Activated naive CD4-positive, alpha-beta T cell treated with anti-CD3 and anti-CD28 coated beads, Interleukin-2, amount 50 U/mL, for 24 hours (primary cell): Measurements from ENCODE around the gene TMEM183A.

ENCODE experiments used
- H3K27ac Mint-ChIP-seq: one replicate; pipeline ENCODE4 v1.8.0; 2021; ENCODE audit warnings: mild to moderate bottlenecking, mixed read lengths
- H3K27me3 Mint-ChIP-seq: one replicate; pipeline ENCODE4 v1.8.0; 2021; ENCODE audit warnings: mixed read lengths
- H3K36me3 Mint-ChIP-seq: one replicate; pipeline ENCODE4 v1.8.0; 2021; ENCODE audit warnings: mixed read lengths
- H3K4me1 Mint-ChIP-seq: one replicate; pipeline ENCODE4 v1.8.0; 2021; ENCODE audit warnings: mixed read lengths
- H3K4me3 Mint-ChIP-seq: one replicate; pipeline ENCODE4 v1.8.0; 2021; ENCODE audit warnings: mild to moderate bottlenecking, mixed read lengths
- H3K9me3 Mint-ChIP-seq: one replicate; pipeline ENCODE4 v1.8.0; 2021; ENCODE audit warnings: mixed read lengths

Gene TMEM183A

DNA sequence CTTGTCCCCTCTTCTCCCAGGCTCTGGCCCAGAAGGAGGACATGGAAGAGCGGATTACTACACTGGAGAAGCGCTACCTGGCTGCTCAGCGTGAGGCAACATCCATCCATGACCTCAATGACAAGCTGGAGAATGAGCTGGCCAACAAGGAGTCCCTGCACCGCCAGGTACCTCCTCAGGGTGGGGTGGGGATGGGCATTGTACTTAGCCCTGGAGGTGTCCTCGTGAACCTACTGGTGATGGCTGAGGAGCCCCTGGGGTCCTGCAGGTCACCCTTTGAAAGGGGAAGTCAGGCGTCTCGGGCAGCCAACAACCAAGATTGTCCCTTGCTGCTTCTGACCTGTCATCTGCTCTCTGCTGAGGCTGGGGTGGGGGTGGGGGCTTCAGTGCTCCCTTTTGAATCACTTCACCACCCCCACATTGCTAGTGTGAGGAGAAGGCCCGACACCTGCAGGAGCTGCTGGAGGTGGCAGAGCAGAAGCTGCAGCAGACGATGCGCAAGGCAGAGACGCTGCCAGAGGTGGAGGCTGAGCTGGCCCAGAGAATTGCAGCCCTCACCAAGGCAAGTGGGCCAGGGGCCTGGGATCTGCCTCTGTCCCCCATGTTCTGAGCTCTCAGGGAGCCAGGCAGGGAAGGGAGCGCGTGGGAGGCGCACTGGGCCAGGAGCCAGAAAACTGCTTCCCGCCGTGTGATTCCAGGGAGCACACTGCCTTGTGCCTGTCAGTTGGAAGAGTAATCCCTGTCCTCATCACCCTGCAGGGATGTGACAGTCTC is 38.8 kb downstream of the TMEM183A start:
- H3K9me3 Mint-ChIP-seq = no peaks in the 10 kb centered on the region
- no peak overlapping the region for H3K4me3 Mint-ChIP-seq
- no peaks in the 10 kb centered on the region for H3K36me3 Mint-ChIP-seq
- H3K27ac Mint-ChIP-seq = no peak overlapping the region
- H3K4me1 Mint-ChIP-seq = no peaks in the 10 kb centered on the region
- no peaks in the 10 kb centered on the region for H3K27me3 Mint-ChIP-seq

DNA sequence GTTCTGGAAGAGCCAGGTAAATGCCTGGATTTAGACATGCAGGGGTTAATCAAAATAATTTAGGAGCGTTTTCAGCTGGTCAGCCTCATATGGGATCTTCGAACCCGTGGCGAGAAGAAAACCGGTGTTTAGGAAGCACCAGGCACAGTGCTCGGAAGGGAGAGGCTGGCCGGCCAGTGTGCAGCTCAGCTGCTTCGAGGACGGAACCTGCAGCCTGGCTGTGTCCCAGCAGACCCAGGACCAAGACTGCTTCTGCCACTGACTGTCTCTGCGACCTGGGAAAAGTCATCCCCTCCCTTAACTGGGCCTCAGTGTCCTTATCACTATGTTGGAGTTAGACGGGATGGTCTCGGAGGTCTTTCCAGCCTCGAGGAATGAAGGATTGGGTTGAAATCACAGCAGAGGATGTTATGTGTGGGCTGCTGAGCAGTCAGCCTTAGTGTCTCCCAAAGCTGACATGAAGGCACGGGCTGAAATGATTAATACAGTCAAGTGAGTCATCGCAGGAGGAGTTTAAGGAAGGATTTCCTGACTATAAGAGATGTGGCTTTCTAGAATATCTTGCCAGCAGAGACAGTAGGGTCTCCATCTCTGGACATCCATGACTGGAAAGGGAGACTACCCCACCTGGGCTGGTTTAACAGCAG is 39.9 kb downstream of the TMEM183A start:
- no peaks in the 10 kb centered on the region for H3K9me3 Mint-ChIP-seq
- no peak overlapping the region for H3K4me3 Mint-ChIP-seq
- H3K27me3 Mint-ChIP-seq = no peaks in the 10 kb centered on the region
- no peak overlapping the region for H3K27ac Mint-ChIP-seq
- no peaks in the 10 kb centered on the region for H3K36me3 Mint-ChIP-seq
- no peaks in the 10 kb centered on the region for H3K4me1 Mint-ChIP-seq

DNA sequence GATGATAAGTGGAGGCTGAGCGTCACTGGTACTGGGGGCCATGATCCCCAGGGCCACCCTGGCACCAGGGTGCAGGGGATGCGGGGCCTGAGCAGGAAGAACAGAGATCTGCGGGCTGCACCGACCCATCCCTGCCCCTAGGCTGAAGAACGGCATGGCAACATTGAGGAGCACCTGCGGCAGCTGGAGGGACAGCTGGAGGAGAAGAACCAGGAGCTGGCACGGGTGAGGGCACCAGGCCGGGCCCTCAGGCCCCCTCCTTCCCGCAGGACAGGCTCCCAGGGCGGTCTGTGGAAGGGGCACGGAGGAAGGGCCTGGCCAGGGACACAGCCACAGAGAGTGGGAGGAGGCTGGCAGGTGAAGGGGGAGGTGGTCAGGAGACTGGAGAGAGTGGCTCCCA is 40.9 kb downstream of the TMEM183A start:
- no peaks in the 10 kb centered on the region for H3K36me3 Mint-ChIP-seq
- no peak overlapping the region for H3K4me3 Mint-ChIP-seq
- H3K4me1 Mint-ChIP-seq = no peaks in the 10 kb centered on the region
- no peak overlapping the region for H3K27ac Mint-ChIP-seq
- H3K27me3 Mint-ChIP-seq = no peaks in the 10 kb centered on the region
- H3K9me3 Mint-ChIP-seq = no peaks in the 10 kb centered on the region

GRCh38 chr1:203048555-203049051 is 41.4 kb downstream of the TMEM183A start:
- Mint-ChIP-seq H3K9me3 (no peaks in the 10 kb centered on the region), H3K27ac (no peak overlapping the region)

GRCh38 chr1:203049077-203049476 is 41.9 kb downstream of the TMEM183A start:
- no peaks in the 10 kb centered on the region for H3K9me3 Mint-ChIP-seq
- no peaks in the 10 kb centered on the region for H3K27me3 Mint-ChIP-seq
- H3K36me3 Mint-ChIP-seq = no peaks in the 10 kb centered on the region
- no peaks in the 10 kb centered on the region for H3K4me1 Mint-ChIP-seq
- H3K27ac Mint-ChIP-seq = no peak overlapping the region
- H3K4me3 Mint-ChIP-seq = no peak overlapping the region

More at GRCh38 chr1:203048555-203049051, 41.4 kb downstream of the TMEM183A start:
- Mint-ChIP-seq H3K4me3 (no peak overlapping the region), H3K4me1 (no peaks in the 10 kb centered on the region), H3K36me3 (no peaks in the 10 kb centered on the region), H3K27me3 (no peaks in the 10 kb centered on the region)

DNA sequence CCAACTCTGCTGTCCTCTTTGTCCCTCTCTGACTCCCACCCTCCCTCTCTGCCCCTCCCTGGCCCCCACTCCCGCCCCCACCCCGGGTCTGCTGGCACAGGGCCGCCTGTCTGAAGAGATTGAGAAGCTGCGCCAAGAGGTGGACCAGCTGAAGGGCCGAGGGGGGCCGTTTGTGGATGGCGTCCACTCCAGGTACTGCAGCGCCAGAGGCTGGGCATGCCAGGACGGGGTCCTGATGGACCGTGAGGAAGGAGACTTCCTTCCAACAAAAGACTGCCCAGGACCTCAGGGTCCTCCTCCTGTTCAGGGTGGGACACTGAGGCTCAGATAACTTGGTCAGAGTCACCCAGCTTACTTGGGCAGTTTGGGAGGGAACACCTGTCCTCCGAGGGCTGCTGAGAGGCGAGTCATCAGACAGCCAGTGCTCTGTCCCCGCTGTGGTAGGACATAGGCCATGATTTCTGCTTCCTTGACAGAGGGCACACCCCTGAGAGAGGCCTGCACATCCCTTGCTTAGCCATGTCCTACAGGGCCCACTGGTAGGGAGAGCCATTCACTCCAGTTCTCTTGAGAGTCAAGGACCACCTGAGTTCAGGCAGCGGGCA is 42.5 kb downstream of the TMEM183A start:
- H3K9me3 Mint-ChIP-seq = no peaks in the 10 kb centered on the region
- H3K4me3 Mint-ChIP-seq = no peak overlapping the region
- H3K27ac Mint-ChIP-seq = no peak overlapping the region
- no peaks in the 10 kb centered on the region for H3K36me3 Mint-ChIP-seq
- no peaks in the 10 kb centered on the region for H3K27me3 Mint-ChIP-seq
- no peaks in the 10 kb centered on the region for H3K4me1 Mint-ChIP-seq

DNA sequence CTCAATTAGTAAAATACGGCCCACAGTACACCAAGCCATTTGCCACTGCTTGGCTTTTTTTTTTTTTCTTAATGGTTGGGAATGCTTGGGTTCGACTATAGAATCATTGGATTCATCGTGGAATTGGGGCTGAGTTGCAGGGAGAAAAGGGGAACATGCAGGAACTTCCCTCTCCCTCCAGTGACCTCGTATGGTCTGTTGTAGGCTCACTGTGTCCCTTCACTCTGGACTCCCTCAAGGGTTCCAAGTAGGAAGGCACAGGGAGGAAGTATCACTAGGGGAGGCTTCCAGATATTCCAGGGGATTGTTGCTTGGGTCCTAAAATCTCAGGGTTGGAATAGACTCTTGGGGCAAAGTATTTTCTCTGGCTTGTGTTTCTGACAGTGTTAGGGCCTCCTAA is 43.7 kb downstream of the TMEM183A start:
- H3K9me3 Mint-ChIP-seq = no peaks in the 10 kb centered on the region
- no peaks in the 10 kb centered on the region for H3K4me1 Mint-ChIP-seq
- no peak overlapping the region for H3K27ac Mint-ChIP-seq
- no peak overlapping the region for H3K4me3 Mint-ChIP-seq
- no peaks in the 10 kb centered on the region for H3K36me3 Mint-ChIP-seq
- H3K27me3 Mint-ChIP-seq = no peaks in the 10 kb centered on the region

GRCh38 chr1:203051841-203052324 is 44.7 kb downstream of the TMEM183A start:
- H3K9me3 Mint-ChIP-seq = no peaks in the 10 kb centered on the region
- H3K36me3 Mint-ChIP-seq = no peaks in the 10 kb centered on the region
- no peaks in the 10 kb centered on the region for H3K4me1 Mint-ChIP-seq
- H3K4me3 Mint-ChIP-seq = no peak overlapping the region
- H3K27me3 Mint-ChIP-seq = no peaks in the 10 kb centered on the region
- no peak overlapping the region for H3K27ac Mint-ChIP-seq

GRCh38 chr1:203052601-203053000 is 45.4 kb downstream of the TMEM183A start:
- Mint-ChIP-seq H3K27me3 (no peaks in the 10 kb centered on the region), H3K4me3 (no peak overlapping the region), H3K36me3 (no peaks in the 10 kb centered on the region), H3K4me1 (no peaks in the 10 kb centered on the region), H3K9me3 (no peaks in the 10 kb centered on the region), H3K27ac (no peak overlapping the region)

DNA sequence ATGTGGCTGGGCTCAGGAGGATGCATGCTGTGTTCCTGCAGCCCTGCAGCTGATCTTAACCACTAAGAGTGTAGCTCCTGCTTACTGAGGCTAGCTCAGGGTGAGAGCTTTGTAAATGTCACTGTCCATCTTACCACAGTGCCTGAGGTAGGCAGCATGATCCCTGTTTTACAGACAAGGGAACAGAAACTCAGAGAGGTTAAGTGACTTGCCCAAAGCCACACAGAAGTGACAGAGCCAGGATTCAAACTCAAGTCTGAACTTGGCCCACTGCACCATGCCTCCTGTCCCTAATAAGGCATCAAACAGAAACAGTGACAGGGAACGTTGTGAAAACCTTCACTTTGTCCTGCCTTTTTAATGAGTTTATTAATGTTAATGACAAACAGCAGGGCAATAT is 47.0 kb downstream of the TMEM183A start:
- Mint-ChIP-seq H3K27ac (no peak overlapping the region), H3K36me3 (no peaks in the 10 kb centered on the region), H3K4me1 (no peaks in the 10 kb centered on the region), H3K27me3 (no peaks in the 10 kb centered on the region), H3K9me3 (no peaks in the 10 kb centered on the region), H3K4me3 (no peak overlapping the region)

GRCh38 chr1:203054642-203055041 is 47.5 kb downstream of the TMEM183A start:
- no peaks in the 10 kb centered on the region for H3K27me3 Mint-ChIP-seq
- H3K36me3 Mint-ChIP-seq = no peaks in the 10 kb centered on the region
- H3K4me3 Mint-ChIP-seq = no peak overlapping the region

GRCh38 chr1:203055161-203055799 is 48.1 kb downstream of the TMEM183A start:
- H3K27ac Mint-ChIP-seq = no peak overlapping the region
- no peak overlapping the region for H3K4me3 Mint-ChIP-seq
- no peaks in the 10 kb centered on the region for H3K4me1 Mint-ChIP-seq
- H3K27me3 Mint-ChIP-seq = no peaks in the 10 kb centered on the region
- no peaks in the 10 kb centered on the region for H3K9me3 Mint-ChIP-seq
- H3K36me3 Mint-ChIP-seq = no peaks in the 10 kb centered on the region

More at GRCh38 chr1:203054642-203055041, 47.5 kb downstream of the TMEM183A start:
- no peak overlapping the region for H3K27ac Mint-ChIP-seq
- no peaks in the 10 kb centered on the region for H3K9me3 Mint-ChIP-seq
- H3K4me1 Mint-ChIP-seq = no peaks in the 10 kb centered on the region

DNA sequence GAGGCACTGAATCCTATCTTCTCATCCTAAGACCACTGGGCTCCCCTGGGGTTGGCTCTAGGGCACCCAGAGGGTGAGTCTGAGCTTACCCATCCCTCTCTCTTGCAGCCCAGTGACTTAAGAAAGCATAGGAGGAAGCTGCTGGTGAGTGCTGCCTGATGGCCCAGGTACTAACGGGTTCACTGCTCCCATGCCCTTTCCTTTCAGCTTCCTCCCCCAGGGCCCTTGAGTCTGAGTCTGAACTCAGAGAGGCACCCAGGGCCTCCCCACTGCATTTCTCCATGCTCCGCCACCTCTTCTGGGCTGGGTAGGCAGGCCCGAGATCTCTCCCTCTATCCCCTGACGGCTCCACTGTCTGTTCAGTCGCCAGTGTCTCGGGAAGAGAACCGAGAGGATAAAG is 48.8 kb downstream of the TMEM183A start:
- Mint-ChIP-seq H3K27ac (no peak overlapping the region), H3K27me3 (no peaks in the 10 kb centered on the region), H3K36me3 (no peaks in the 10 kb centered on the region), H3K9me3 (no peaks in the 10 kb centered on the region), H3K4me3 (no peak overlapping the region), H3K4me1 (no peaks in the 10 kb centered on the region)

- no peaks in the 10 kb centered on the region for H3K4me1 Mint-ChIP-seq
- H3K36me3 Mint-ChIP-seq = no peaks in the 10 kb centered on the region
- no peak overlapping the region for H3K4me3 Mint-ChIP-seq
- no peaks in the 10 kb centered on the region for H3K9me3 Mint-ChIP-seq
- H3K27me3 Mint-ChIP-seq = no peaks in the 10 kb centered on the region
- H3K27ac Mint-ChIP-seq = no peak overlapping the region
These were observed 49.3 kb downstream of the TMEM183A start for GRCh38 chr1:203056516-203056915.

DNA sequence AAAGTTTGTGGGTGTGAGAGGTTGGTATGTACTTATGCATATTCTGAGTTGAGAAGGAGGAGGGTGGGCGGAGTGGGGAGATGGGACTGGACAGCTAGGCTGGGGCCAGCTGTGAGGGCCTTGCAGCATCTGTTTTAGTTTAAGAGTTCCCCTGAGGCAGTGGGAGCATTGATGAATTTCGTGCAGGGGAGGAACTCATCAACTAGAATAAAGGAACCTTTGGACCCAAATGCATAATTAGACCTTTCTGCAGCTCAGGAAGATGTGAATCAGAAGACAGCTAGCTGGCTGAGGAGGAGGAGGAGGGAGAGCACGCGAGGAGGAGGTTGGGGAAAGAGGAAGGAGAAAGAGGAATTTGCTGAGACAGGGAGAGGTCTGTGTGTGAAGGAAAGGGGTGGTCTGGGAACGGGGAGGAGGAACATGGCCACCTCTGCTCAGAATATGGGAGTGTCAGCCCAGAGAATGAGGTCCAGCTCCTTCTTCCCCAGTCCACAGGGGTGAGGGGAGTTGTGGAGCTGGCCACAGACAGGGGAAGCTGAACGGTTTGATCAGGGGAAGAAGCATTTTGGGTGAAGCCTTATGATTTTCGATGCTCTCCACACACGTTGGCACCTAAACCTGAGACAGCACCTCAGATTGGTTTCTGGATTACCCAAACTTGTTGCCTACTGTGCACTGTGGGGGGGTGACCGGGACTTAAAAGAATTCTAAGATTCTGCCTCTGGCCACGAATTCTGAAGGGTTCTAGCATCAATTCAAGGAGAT is 50.9 kb downstream of the TMEM183A start:
- Mint-ChIP-seq H3K36me3 (no peaks in the 10 kb centered on the region), H3K9me3 (no peaks in the 10 kb centered on the region), H3K4me3 (no peak overlapping the region), H3K27me3 (no peaks in the 10 kb centered on the region), H3K4me1 (no peaks in the 10 kb centered on the region), H3K27ac (no peak overlapping the region)
